Central memory CD8-positive, alpha-beta T cell (primary cell): ENCODE results near the gene OPA1.

Experiments used
- ATAC-seq: fragments of 150-1000 bp; cut with Tn5 transposase; replicated peaks from 2 replicates; pipeline ENCODE4 v1.10.0; 2022; ENCODE audit warnings: mild to moderate bottlenecking, moderate FRiP score, moderate number of reproducible peaks; ENCODE audit not compliant: poor library complexity, severe bottlenecking; ENCODE audit errors: extremely low read depth
- DNase-seq, 2 donors: peaks; one replicate each; pipeline ENCODE4 v3.0.0; 2021; ENCODE audit warnings: low spot score in 2 of 2
- H3K27ac Mint-ChIP-seq: one replicate; pipeline ENCODE4 v1.8.0; 2022; ENCODE audit warnings: low read depth, mild to moderate bottlenecking, moderate library complexity, mixed read lengths
- H3K27me3 Mint-ChIP-seq: one replicate; pipeline ENCODE4 v1.8.0; 2022; ENCODE audit warnings: mixed read lengths
- H3K36me3 Mint-ChIP-seq: one replicate; pipeline ENCODE4 v1.8.0; 2022; ENCODE audit warnings: mild to moderate bottlenecking, moderate library complexity, mixed read lengths; ENCODE audit not compliant: insufficient read depth
- H3K4me1 Mint-ChIP-seq: one replicate; pipeline ENCODE4 v1.8.0; 2022; ENCODE audit warnings: mixed read lengths
- H3K4me3 Mint-ChIP-seq: one replicate; pipeline ENCODE4 v1.8.0; 2022; ENCODE audit warnings: mild to moderate bottlenecking, moderate library complexity, mixed read lengths
- H3K9me3 Mint-ChIP-seq: one replicate; pipeline ENCODE4 v1.8.0; 2022; ENCODE audit warnings: mixed read lengths

OPA1 gene

DNA sequence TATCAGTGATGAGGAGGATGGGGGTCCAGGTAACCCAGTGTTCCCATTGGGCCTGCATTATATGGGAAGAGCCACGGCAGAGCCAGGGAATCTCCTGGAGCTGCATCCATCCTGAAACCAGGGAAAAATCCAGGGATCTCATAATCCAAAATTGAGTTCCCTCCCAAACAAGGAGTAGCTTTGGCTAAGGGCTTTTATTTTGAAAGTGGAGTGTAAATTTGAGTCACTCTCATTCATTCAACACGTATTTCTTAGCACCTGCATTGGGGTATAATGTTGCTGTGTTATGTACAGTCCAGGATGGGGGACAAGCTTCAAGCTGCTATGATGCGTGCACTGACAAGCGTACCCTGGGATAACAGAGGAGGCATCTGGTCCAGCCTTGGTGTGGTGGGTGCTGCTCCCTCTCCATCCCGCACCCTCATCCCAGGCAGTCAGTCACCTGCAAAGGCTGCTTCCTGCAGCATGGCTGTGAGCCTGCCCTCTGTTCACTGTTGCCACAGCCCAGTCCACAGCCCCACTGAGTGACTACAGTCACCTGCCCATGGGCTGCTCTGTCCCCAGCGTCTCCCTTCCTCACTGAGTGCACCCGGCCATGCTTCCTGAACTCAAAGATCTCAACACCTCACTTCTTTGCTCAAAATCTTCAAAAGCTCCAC lies 135.6 kb downstream of the OPA1 start:
- peaks cover 2% of the 10 kb centered on the region for H3K36me3 Mint-ChIP-seq
- ATAC-seq = no peak

GRCh38 chr3:193729088-193729465 lies 136.1 kb downstream of the OPA1 start:
- H3K27me3 Mint-ChIP-seq = peaks cover 24% of the 10 kb centered on the region
- no peak overlapping the region for H3K4me3 Mint-ChIP-seq
- H3K36me3 Mint-ChIP-seq = peaks cover 2% of the 10 kb centered on the region
- DNase-seq (no peak), ATAC-seq (no peak)
- H3K4me1 Mint-ChIP-seq = no peaks in the 10 kb centered on the region
- H3K9me3 Mint-ChIP-seq = no peaks in the 10 kb centered on the region
- no peak overlapping the region for H3K27ac Mint-ChIP-seq

More for the DNA sequence above, 135.6 kb downstream of the OPA1 start:
- DNase-seq = no peak
- H3K4me3 Mint-ChIP-seq = no peak overlapping the region
- H3K9me3 Mint-ChIP-seq = no peaks in the 10 kb centered on the region
- H3K4me1 Mint-ChIP-seq = no peaks in the 10 kb centered on the region
- no peak overlapping the region for H3K27ac Mint-ChIP-seq
- peaks cover 24% of the 10 kb centered on the region for H3K27me3 Mint-ChIP-seq

- Mint-ChIP-seq H3K27ac (no peak overlapping the region), H3K9me3 (no peaks in the 10 kb centered on the region), H3K36me3 (peaks cover 2% of the 10 kb centered on the region), H3K27me3 (peaks cover 24% of the 10 kb centered on the region), H3K4me1 (no peaks in the 10 kb centered on the region), H3K4me3 (no peak overlapping the region)
- DNase-seq (no peak), ATAC-seq (no peak)
Observed at GRCh38 chr3:193729601-193730000, 136.6 kb downstream of the OPA1 start.

GRCh38 chr3:193730511-193730910 lies 137.5 kb downstream of the OPA1 start:
- Mint-ChIP-seq H3K4me1 (no peaks in the 10 kb centered on the region), H3K27ac (no peak overlapping the region), H3K4me3 (no peak overlapping the region), H3K9me3 (no peaks in the 10 kb centered on the region), H3K36me3 (peaks cover 2% of the 10 kb centered on the region), H3K27me3 (peaks cover 24% of the 10 kb centered on the region)
- no peak for ATAC-seq
- no peak for DNase-seq

DNA sequence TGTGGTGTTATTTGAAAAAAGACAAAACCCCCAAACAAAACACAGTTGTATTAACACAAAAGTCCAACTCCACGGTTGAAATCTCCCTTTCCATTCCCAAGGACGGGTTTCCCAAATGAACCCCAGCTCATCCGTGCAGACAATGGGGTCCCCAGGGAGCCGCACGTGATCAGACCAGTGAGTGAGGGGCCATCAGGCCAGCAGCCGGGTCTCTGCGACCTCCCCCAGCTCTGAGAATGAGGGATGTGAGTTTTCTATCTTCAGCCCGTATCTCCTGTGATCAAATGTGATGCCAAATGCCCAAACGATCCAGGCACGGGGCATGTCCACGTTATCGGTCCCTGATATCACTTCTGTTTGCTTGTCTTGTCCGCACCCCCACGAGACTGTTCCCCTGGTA lies 138.0 kb downstream of the OPA1 start:
- DNase-seq (no peak), ATAC-seq (no peak)
- H3K36me3 Mint-ChIP-seq = peaks cover 2% of the 10 kb centered on the region
- no peak overlapping the region for H3K4me3 Mint-ChIP-seq
- H3K27me3 Mint-ChIP-seq = peaks cover 24% of the 10 kb centered on the region
- no peaks in the 10 kb centered on the region for H3K9me3 Mint-ChIP-seq
- no peak overlapping the region for H3K27ac Mint-ChIP-seq
- H3K4me1 Mint-ChIP-seq = no peaks in the 10 kb centered on the region

GRCh38 chr3:193731656-193732055 lies 138.6 kb downstream of the OPA1 start:
- Mint-ChIP-seq H3K36me3 (peaks cover 2% of the 10 kb centered on the region), H3K27me3 (peaks cover 24% of the 10 kb centered on the region)

DNA sequence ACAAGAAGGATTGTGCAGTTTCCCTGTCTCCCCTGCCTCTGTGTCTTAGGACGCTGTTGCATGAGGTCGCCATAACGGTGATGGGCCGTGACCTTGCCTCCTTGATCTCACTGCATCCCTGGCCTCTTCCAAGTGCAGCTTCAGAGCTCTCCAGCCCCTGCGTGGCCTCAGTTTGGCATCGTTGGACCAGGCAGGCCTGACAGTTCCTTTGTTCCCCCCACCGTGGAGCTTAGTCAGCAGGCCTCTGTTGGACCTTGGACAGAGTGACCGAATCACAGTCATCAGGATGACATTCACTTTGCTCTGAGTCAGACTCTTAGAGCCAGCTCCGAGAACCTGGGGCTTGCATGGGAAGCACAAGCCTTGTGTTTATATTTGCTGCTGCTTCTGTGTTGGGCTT lies 139.4 kb downstream of the OPA1 start:
- Mint-ChIP-seq H3K4me1 (no peaks in the 10 kb centered on the region), H3K4me3 (no peak overlapping the region), H3K27ac (no peak overlapping the region), H3K27me3 (peaks cover 24% of the 10 kb centered on the region), H3K9me3 (no peaks in the 10 kb centered on the region), H3K36me3 (peaks cover 2% of the 10 kb centered on the region)
- DNase-seq (no peak), ATAC-seq (no peak)

More at GRCh38 chr3:193731656-193732055, 138.6 kb downstream of the OPA1 start:
- H3K4me1 Mint-ChIP-seq = no peaks in the 10 kb centered on the region
- no peak overlapping the region for H3K4me3 Mint-ChIP-seq
- H3K27ac Mint-ChIP-seq = no peak overlapping the region
- H3K9me3 Mint-ChIP-seq = no peaks in the 10 kb centered on the region
- ATAC-seq (no peak), DNase-seq (no peak)

- H3K4me1 Mint-ChIP-seq = no peaks in the 10 kb centered on the region
- no peak for ATAC-seq
- no peak overlapping the region for H3K27ac Mint-ChIP-seq
- no peaks in the 10 kb centered on the region for H3K9me3 Mint-ChIP-seq
- no peak for DNase-seq
- peaks cover 2% of the 10 kb centered on the region for H3K36me3 Mint-ChIP-seq
- peaks cover 24% of the 10 kb centered on the region for H3K27me3 Mint-ChIP-seq
- H3K4me3 Mint-ChIP-seq = no peak overlapping the region
Observed at GRCh38 chr3:193732827-193733226, 139.8 kb downstream of the OPA1 start.

GRCh38 chr3:193734737-193735366 lies 141.8 kb downstream of the OPA1 start:
- Mint-ChIP-seq H3K36me3 (peaks cover 2% of the 10 kb centered on the region), H3K4me1 (no peaks in the 10 kb centered on the region), H3K4me3 (no peak overlapping the region), H3K9me3 (no peaks in the 10 kb centered on the region), H3K27me3 (peaks cover 15% of the 10 kb centered on the region), H3K27ac (no peak overlapping the region)
- ATAC-seq (no peak), DNase-seq (no peak)

GRCh38 chr3:193735850-193736249 lies 142.8 kb downstream of the OPA1 start:
- ATAC-seq (no peak), DNase-seq (no peak)
- Mint-ChIP-seq H3K27me3 (peaks cover 5% of the 10 kb centered on the region), H3K4me1 (no peaks in the 10 kb centered on the region), H3K27ac (no peak overlapping the region), H3K9me3 (no peaks in the 10 kb centered on the region), H3K36me3 (peaks cover 2% of the 10 kb centered on the region), H3K4me3 (no peak overlapping the region)

- no peaks in the 10 kb centered on the region for H3K9me3 Mint-ChIP-seq
- no peak for ATAC-seq
- H3K27ac Mint-ChIP-seq = no peak overlapping the region
- H3K4me1 Mint-ChIP-seq = no peaks in the 10 kb centered on the region
- H3K27me3 Mint-ChIP-seq = no peaks in the 10 kb centered on the region
- H3K36me3 Mint-ChIP-seq = peaks cover 2% of the 10 kb centered on the region
- H3K4me3 Mint-ChIP-seq = no peak overlapping the region
- DNase-seq = no peak
Observed at GRCh38 chr3:193736616-193737015, 143.6 kb downstream of the OPA1 start.

- Mint-ChIP-seq H3K9me3 (no peaks in the 10 kb centered on the region), H3K4me3 (no peak overlapping the region), H3K27me3 (no peaks in the 10 kb centered on the region), H3K27ac (no peak overlapping the region), H3K4me1 (peaks cover 1% of the 10 kb centered on the region), H3K36me3 (peaks cover 2% of the 10 kb centered on the region)
- DNase-seq (no peak), ATAC-seq (no peak)
Observed at GRCh38 chr3:193737191-193737751, 144.3 kb downstream of the OPA1 start.

- Mint-ChIP-seq H3K27ac (no peak overlapping the region), H3K36me3 (no peaks in the 10 kb centered on the region), H3K27me3 (peaks cover 7% of the 10 kb centered on the region), H3K4me3 (no peak overlapping the region), H3K9me3 (no peaks in the 10 kb centered on the region), H3K4me1 (peaks cover 6% of the 10 kb centered on the region)
- no peak for ATAC-seq
- DNase-seq = no peak
Observed at GRCh38 chr3:193742628-193743027, 149.6 kb downstream of the OPA1 start.
